Stomach smooth muscle (tissue), 2 donors: Measurements from ENCODE around the gene ENTHD1.

ENCODE experiments used
- H3K27ac ChIP-seq: one replicate; pipeline ENCODE4 v1.7.0; 2013; ENCODE audit warnings: mild to moderate bottlenecking, low read length, inconsistent platforms
- H3K27me3 ChIP-seq, 2 donors: one replicate each; pipeline ENCODE4 v1.7.0; 2013; ENCODE audit warnings: low read length in 2 of 2; ENCODE audit not compliant: insufficient read depth in 2 of 2, control insufficient read depth in 1 of 2
- H3K36me3 ChIP-seq, 2 donors: one replicate each; pipeline ENCODE4 v1.7.0; 2013; ENCODE audit warnings: low read length in 2 of 2; ENCODE audit not compliant: control insufficient read depth in 2 of 2, insufficient read depth in 2 of 2
- H3K4me1 ChIP-seq: one replicate; pipeline ENCODE4 v1.7.0; 2013; ENCODE audit warnings: low read length; ENCODE audit not compliant: control insufficient read depth, insufficient read depth
- H3K4me3 ChIP-seq, 2 donors: one replicate each; pipeline ENCODE4 v1.7.0; 2013; ENCODE audit warnings: low read length in 2 of 2
- H3K9ac ChIP-seq, 2 donors: one replicate each; pipeline ENCODE4 v1.7.0; 2013; ENCODE audit warnings: low read length in 2 of 2, mild to moderate bottlenecking in 1 of 2
- H3K9me3 ChIP-seq, 2 donors: one replicate each; pipeline ENCODE4 v1.7.0; 2013; ENCODE audit warnings: low read length in 2 of 2; ENCODE audit not compliant: control insufficient read depth in 2 of 2
- donor health status: healthy.
- donor health status: Pancreatic carcinoma.

ENTHD1 gene

GRCh38 chr22:39705386-39705785, 188.2 kb downstream of the ENTHD1 start:
- Histone ChIP-seq H3K9ac (no peak overlapping the region), H3K4me3 (no peak overlapping the region), H3K27ac (no peak overlapping the region), H3K36me3 (no peaks in the 10 kb centered on the region), H3K9me3 (no peaks in the 10 kb centered on the region), H3K27me3 (peaks cover 3% of the 10 kb centered on the region in 2 donors), H3K4me1 (no peaks in the 10 kb centered on the region)

- Histone ChIP-seq H3K4me1 (no peaks in the 10 kb centered on the region), H3K9me3 (no peaks in the 10 kb centered on the region), H3K27me3 (peaks cover 7 to 8% of the 10 kb centered on the region in 2 donors), H3K4me3 (no peak overlapping the region), H3K9ac (no peak overlapping the region), H3K36me3 (no peaks in the 10 kb centered on the region), H3K27ac (no peak overlapping the region)
Measured at GRCh38 chr22:39703928-39704639, 189.5 kb downstream of the ENTHD1 start.

GRCh38 chr22:39703091-39703490, 190.5 kb downstream of the ENTHD1 start:
- Histone ChIP-seq H3K4me1 (no peaks in the 10 kb centered on the region), H3K27me3 (peaks cover 7 to 8% of the 10 kb centered on the region in 2 donors), H3K27ac (no peak overlapping the region), H3K9me3 (no peaks in the 10 kb centered on the region), H3K9ac (no peak overlapping the region), H3K4me3 (no peak overlapping the region), H3K36me3 (no peaks in the 10 kb centered on the region)

GRCh38 chr22:39700565-39700964, 193.0 kb downstream of the ENTHD1 start:
- H3K9ac ChIP-seq, result no peak overlapping the region
- no peaks in the 10 kb centered on the region for H3K36me3 ChIP-seq
- H3K9me3 ChIP-seq, result no peaks in the 10 kb centered on the region
- H3K27me3 ChIP-seq, result peaks cover 8 to 15% of the 10 kb centered on the region in 2 donors
- H3K4me1 ChIP-seq, result no peaks in the 10 kb centered on the region
- no peak overlapping the region for H3K4me3 ChIP-seq
- no peak overlapping the region for H3K27ac ChIP-seq

GRCh38 chr22:39699631-39700360, 193.8 kb downstream of the ENTHD1 start:
- no peak overlapping the region for H3K27ac ChIP-seq
- H3K4me1 ChIP-seq, result no peaks in the 10 kb centered on the region
- H3K9ac ChIP-seq, result no peak overlapping the region
- no peaks in the 10 kb centered on the region for H3K9me3 ChIP-seq
- H3K27me3 ChIP-seq, result peaks cover 8 to 20% of the 10 kb centered on the region in 2 donors
- no peak overlapping the region for H3K4me3 ChIP-seq
- H3K36me3 ChIP-seq, result no peaks in the 10 kb centered on the region

GRCh38 chr22:39697790-39698430, 195.7 kb downstream of the ENTHD1 start:
- H3K27me3 ChIP-seq, result peaks cover 8 to 18% of the 10 kb centered on the region in 2 donors

GRCh38 chr22:39693943-39694500, 199.5 kb downstream of the ENTHD1 start:
- no peaks in the 10 kb centered on the region for H3K4me1 ChIP-seq
- H3K4me3 ChIP-seq, result no peak overlapping the region
- no peak overlapping the region for H3K9ac ChIP-seq
- H3K36me3 ChIP-seq, result no peaks in the 10 kb centered on the region
- H3K9me3 ChIP-seq, result no peaks in the 10 kb centered on the region
- H3K27ac ChIP-seq, result no peak overlapping the region
- peaks cover 14 to 30% of the 10 kb centered on the region in 2 donors for H3K27me3 ChIP-seq

More at GRCh38 chr22:39697790-39698430, 195.7 kb downstream of the ENTHD1 start:
- Histone ChIP-seq H3K4me1 (no peaks in the 10 kb centered on the region), H3K9ac (no peak overlapping the region), H3K4me3 (no peak overlapping the region), H3K36me3 (no peaks in the 10 kb centered on the region), H3K9me3 (no peaks in the 10 kb centered on the region), H3K27ac (no peak overlapping the region)
